Measurements from ENCODE around the gene TRAPPC1. TPM values are rescaled to one million over a fixed set of nuclear protein-coding genes. Genes with fewer than 3 reads are reported as not detected.

Gene TRAPPC1
- polyA plus RNA-seq, 1 donor: 101 TPM

DNA sequence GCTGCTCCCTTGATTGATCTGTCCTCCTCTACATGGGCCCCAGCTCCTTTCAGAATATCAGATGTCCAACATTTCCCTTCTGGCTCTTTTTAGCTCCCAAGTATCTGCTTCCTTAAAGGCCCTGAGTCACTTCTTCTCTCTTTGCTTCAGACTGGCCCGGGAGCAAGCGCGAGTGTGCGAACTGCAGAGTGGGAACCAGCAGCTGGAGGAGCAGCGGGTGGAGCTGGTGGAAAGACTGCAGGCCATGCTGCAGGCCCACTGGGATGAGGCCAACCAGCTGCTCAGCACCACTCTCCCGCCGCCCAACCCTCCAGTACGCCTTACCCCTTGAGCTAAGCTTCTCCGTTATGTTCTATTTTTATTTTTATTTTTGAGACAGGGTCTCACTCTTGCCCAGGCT is 12.6 kb upstream of the TRAPPC1 start:
- no peak for DNase-seq
- Histone ChIP-seq H3K27me3 (ENCODE audit: control insufficient read depth, insufficient read depth, low read length) (no peaks in the 10 kb centered on the region), H3K27ac (ENCODE audit: low read length) (no peak overlapping the region), H3K4me1 (ENCODE audit: control insufficient read depth, insufficient read depth, low read length) (no peaks in the 10 kb centered on the region), H3K9me3 (ENCODE audit: control insufficient read depth, low read depth, low read length) (no peaks in the 10 kb centered on the region), H3K4me3 (ENCODE audit: low read length) (no peak overlapping the region), H3K36me3 (ENCODE audit: control insufficient read depth, insufficient read depth, low read length) (peaks cover 80% of the 10 kb centered on the region)
- no CpG with 5 or more reads among the region's 9 CpGs for WGBS (ENCODE audit: insufficient coverage, low lambda C conversion rate)

DNA sequence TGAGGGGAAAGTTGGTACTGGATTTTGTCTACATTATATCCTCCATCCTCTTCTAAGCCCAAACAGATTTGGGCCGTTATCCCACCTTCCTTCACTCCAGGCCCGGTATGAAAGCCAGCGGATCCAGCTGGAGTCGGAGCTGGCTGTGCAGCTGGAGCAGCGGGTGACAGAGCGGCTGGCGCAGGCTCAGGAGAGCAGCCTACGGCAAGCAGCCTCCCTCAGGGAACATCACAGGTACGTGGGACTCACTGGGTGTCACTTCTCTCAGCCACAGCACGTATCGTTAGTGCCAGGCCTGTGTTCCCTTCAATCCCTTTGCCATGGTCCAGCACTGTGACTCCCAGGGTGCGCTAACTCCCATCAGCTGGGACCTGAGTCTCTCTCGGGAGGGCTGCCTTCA is 11.5 kb upstream of the TRAPPC1 start:
- no peaks in the 10 kb centered on the region for H3K27me3 ChIP-seq (ENCODE audit: control insufficient read depth, insufficient read depth, low read length)
- DNase-seq: no peak
- no peaks in the 10 kb centered on the region for H3K9me3 ChIP-seq (ENCODE audit: control insufficient read depth, low read depth, low read length)
- WGBS (ENCODE audit: insufficient coverage, low lambda C conversion rate): no CpG with 5 or more reads among the region's 13 CpGs
- H3K4me3 ChIP-seq (ENCODE audit: low read length): no peak overlapping the region
- H3K4me1 ChIP-seq (ENCODE audit: control insufficient read depth, insufficient read depth, low read length): no peaks in the 10 kb centered on the region
- H3K36me3 ChIP-seq (ENCODE audit: control insufficient read depth, insufficient read depth, low read length): peaks cover 74% of the 10 kb centered on the region
- H3K27ac ChIP-seq (ENCODE audit: low read length): no peak overlapping the region

- WGBS (ENCODE audit: insufficient coverage, low lambda C conversion rate): no CpG with 5 or more reads among the region's 6 CpGs
- Histone ChIP-seq H3K9me3 (ENCODE audit: control insufficient read depth, low read depth, low read length) (no peaks in the 10 kb centered on the region), H3K36me3 (ENCODE audit: control insufficient read depth, insufficient read depth, low read length) (peaks cover 65% of the 10 kb centered on the region), H3K4me1 (ENCODE audit: control insufficient read depth, insufficient read depth, low read length) (no peaks in the 10 kb centered on the region), H3K27ac (ENCODE audit: low read length) (no peak overlapping the region), H3K27me3 (ENCODE audit: control insufficient read depth, insufficient read depth, low read length) (no peaks in the 10 kb centered on the region), H3K4me3 (ENCODE audit: low read length) (no peak overlapping the region)
- DNase-seq: no peak
Measured at GRCh38 chr17:7940743-7941142, 9.0 kb upstream of the TRAPPC1 start.

- Histone ChIP-seq H3K36me3 (ENCODE audit: control insufficient read depth, insufficient read depth, low read length) (peaks cover 59% of the 10 kb centered on the region), H3K4me3 (ENCODE audit: low read length) (no peak overlapping the region), H3K27ac (ENCODE audit: low read length) (no peak overlapping the region), H3K27me3 (ENCODE audit: control insufficient read depth, insufficient read depth, low read length) (no peaks in the 10 kb centered on the region), H3K9me3 (ENCODE audit: control insufficient read depth, low read depth, low read length) (no peaks in the 10 kb centered on the region), H3K4me1 (ENCODE audit: control insufficient read depth, insufficient read depth, low read length) (no peaks in the 10 kb centered on the region)
- DNase-seq: no peak
- no CpG with 5 or more reads among the region's 4 CpGs for WGBS (ENCODE audit: insufficient coverage, low lambda C conversion rate)
Measured at GRCh38 chr17:7940034-7940433, 8.3 kb upstream of the TRAPPC1 start.

DNA sequence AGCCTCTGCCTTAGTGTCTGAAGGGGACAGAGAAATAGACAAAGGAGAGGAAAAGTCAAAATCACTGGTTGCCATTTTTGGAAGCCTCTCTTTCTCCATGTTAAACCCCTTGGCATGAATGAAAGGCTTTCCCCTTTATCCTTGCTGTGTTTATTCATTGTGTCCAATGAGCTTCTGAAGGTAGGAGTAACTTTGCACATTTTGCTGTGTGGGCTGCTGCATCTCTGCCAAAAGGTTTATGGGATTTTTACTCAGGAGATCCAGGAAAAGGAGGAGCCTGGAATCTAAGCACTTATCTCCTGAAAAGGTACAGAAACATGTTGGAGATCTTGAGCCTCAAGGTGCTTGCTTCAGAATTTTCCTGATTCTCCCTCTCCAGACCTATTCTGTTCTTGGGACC is 4.1 kb upstream of the TRAPPC1 start:
- no peaks in the 10 kb centered on the region for H3K9me3 ChIP-seq (ENCODE audit: control insufficient read depth, low read depth, low read length)
- DNase-seq: no peak
- H3K4me3 ChIP-seq (ENCODE audit: low read length): no peak overlapping the region
- H3K4me1 ChIP-seq (ENCODE audit: control insufficient read depth, insufficient read depth, low read length): peaks cover 14% of the 10 kb centered on the region
- H3K27me3 ChIP-seq (ENCODE audit: control insufficient read depth, insufficient read depth, low read length): no peaks in the 10 kb centered on the region
- H3K36me3 ChIP-seq (ENCODE audit: control insufficient read depth, insufficient read depth, low read length): peaks cover 38% of the 10 kb centered on the region
- no peak overlapping the region for H3K27ac ChIP-seq (ENCODE audit: low read length)

DNA sequence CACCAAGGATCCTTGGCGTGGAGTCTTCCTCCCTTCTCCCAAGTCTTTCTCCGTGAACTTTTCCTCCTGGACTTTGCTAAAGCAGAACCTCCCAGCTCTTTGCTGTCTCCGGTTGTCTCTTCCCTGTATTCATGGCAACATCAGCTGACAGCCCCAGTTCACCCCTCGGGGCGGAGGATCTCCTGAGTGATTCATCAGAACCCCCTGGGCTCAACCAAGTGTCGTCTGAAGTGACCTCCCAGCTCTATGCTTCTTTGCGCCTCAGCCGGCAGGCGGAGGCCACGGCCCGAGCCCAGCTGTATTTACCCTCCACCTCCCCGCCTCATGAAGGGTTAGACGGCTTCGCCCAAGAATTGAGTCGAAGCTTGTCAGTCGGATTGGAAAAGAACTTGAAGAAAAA is 1.2 kb upstream of the TRAPPC1 start:
- H3K9me3 ChIP-seq (ENCODE audit: control insufficient read depth, low read depth, low read length): peaks cover 3% of the 10 kb centered on the region
- H3K4me3 ChIP-seq (ENCODE audit: low read length): peak overlapping the region; percentile 83
- 0% methylated on average over 1 of the region's 16 CpGs for WGBS (ENCODE audit: insufficient coverage, low lambda C conversion rate)
- H3K36me3 ChIP-seq (ENCODE audit: control insufficient read depth, insufficient read depth, low read length): peaks cover 18% of the 10 kb centered on the region
- H3K4me1 ChIP-seq (ENCODE audit: control insufficient read depth, insufficient read depth, low read length): peaks cover 16% of the 10 kb centered on the region
- H3K27me3 ChIP-seq (ENCODE audit: control insufficient read depth, insufficient read depth, low read length): peaks cover 7% of the 10 kb centered on the region
- peak overlapping the region; percentile 50 for H3K27ac ChIP-seq (ENCODE audit: low read length)
- peak; percentile 48 to 68 for DNase-seq

DNA sequence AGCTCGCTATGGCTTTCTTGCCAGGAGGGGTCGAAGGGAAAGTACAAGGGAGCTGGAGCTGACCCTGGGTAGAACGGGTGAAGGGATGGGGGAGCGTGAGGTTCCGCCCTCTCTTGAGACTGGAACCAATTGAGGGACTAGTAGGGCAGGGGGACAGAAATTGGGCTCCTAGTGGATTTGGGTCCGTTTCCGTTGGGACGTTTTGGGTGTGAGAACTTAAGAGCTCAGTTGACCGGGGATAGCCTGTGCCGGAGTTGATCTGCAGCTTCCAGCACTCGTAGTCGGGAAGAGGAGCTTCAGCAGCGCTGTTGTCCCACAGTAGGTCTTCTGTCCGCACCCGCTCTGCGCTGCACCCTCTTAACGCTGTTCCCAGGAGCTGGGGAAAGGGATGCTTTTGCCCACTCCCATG is 741 bp upstream of the TRAPPC1 start:
- no peak for DNase-seq
- peaks cover 16% of the 10 kb centered on the region for H3K36me3 ChIP-seq (ENCODE audit: control insufficient read depth, insufficient read depth, low read length)
- WGBS (ENCODE audit: insufficient coverage, low lambda C conversion rate): no CpG with 5 or more reads among the region's 17 CpGs
- peaks cover 3% of the 10 kb centered on the region for H3K9me3 ChIP-seq (ENCODE audit: control insufficient read depth, low read depth, low read length)
- H3K4me3 ChIP-seq (ENCODE audit: low read length): peak overlapping the region; percentile 83
- H3K4me1 ChIP-seq (ENCODE audit: control insufficient read depth, insufficient read depth, low read length): peaks cover 16% of the 10 kb centered on the region
- H3K27ac ChIP-seq (ENCODE audit: low read length): peak overlapping the region; percentile 50
- peaks cover 7% of the 10 kb centered on the region for H3K27me3 ChIP-seq (ENCODE audit: control insufficient read depth, insufficient read depth, low read length)

- peaks cover 3% of the 10 kb centered on the region for H3K9me3 ChIP-seq (ENCODE audit: control insufficient read depth, low read depth, low read length)
- no peak overlapping the region for H3K27ac ChIP-seq (ENCODE audit: low read length)
- peaks cover 16% of the 10 kb centered on the region for H3K4me1 ChIP-seq (ENCODE audit: control insufficient read depth, insufficient read depth, low read length)
- peaks cover 9% of the 10 kb centered on the region for H3K36me3 ChIP-seq (ENCODE audit: control insufficient read depth, insufficient read depth, low read length)
- WGBS (ENCODE audit: insufficient coverage, low lambda C conversion rate): 70% methylated on average over 2 of the region's 20 CpGs
- no peak for DNase-seq
- peak overlapping the region; percentile 83 for H3K4me3 ChIP-seq (ENCODE audit: low read length)
- H3K27me3 ChIP-seq (ENCODE audit: control insufficient read depth, insufficient read depth, low read length): peaks cover 7% of the 10 kb centered on the region
Measured at GRCh38 chr17:7930841-7931631, 710 bp downstream of the TRAPPC1 start.

DNA sequence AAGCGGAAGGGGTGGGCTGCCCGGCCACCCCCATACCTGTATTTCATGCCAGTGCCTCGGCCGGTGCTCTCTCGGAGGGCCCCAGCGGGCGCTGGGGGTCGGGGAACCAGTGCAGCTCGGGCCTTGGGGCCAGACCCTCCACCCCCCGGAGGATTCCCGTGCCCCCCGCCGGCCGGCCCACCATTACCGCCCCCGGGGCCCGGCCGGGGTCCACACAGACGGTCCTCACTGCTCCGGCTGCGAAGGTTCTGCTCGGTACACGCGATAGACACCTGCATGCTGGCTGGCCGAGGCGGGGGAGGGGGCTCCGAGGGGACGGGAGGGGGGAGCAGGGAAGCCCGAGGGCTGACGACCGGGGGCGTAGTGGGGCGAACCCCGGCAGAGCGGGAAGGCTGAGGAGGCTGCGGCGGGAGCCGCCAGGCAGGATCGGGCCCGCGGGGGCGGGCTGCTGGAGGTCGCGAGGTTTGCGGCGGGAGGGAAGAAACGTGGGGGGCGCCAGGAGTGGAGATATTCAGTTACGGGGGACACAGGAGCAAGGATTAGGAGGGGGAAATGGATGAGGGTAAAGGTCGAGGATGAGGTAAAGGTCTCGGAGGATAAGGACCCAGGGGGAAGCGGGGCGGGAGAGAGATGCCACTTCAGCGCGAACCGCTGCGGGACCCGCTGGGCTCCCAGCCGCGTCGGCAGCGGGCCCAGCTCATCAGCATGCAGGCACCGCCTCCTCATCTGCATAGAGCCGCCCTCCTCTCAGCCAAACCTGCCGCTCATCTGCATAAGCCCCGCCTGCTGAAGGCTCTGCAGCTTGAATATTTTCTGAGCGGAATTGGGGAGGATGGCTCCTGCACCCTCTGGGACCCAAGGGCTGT is 2.4 kb downstream of the TRAPPC1 start, which contains the start of gene KCNAB3:
Gene KCNAB3, minus strand, starts transcription at position 699 of the 866 bp plus-strand sequence. Its CDS starts 421 bp downstream, at position 278.
- Histone ChIP-seq H3K27ac (ENCODE audit: low read length) (no peak within 1 kb of the TSS), H3K4me3 (ENCODE audit: low read length) (peak within 1 kb of the TSS; percentile 34), H3K4me1 (ENCODE audit: control insufficient read depth, insufficient read depth, low read length) (peaks cover 16% of the 10 kb centered on the region), H3K27me3 (ENCODE audit: control insufficient read depth, insufficient read depth, low read length) (peaks cover 7% of the 10 kb centered on the region), H3K36me3 (ENCODE audit: control insufficient read depth, insufficient read depth, low read length) (peaks cover 2% of the 10 kb centered on the region), H3K9me3 (ENCODE audit: control insufficient read depth, low read depth, low read length) (peaks cover 3% of the 10 kb centered on the region)
- WGBS (ENCODE audit: insufficient coverage, low lambda C conversion rate): no CpG with 5 or more reads among the region's 67 CpGs
- peak; percentile 43 to 49 for DNase-seq

- Histone ChIP-seq H3K27ac (ENCODE audit: low read length) (no peak overlapping the region), H3K9me3 (ENCODE audit: control insufficient read depth, low read depth, low read length) (peaks cover 3% of the 10 kb centered on the region), H3K27me3 (ENCODE audit: control insufficient read depth, insufficient read depth, low read length) (peaks cover 7% of the 10 kb centered on the region), H3K4me1 (ENCODE audit: control insufficient read depth, insufficient read depth, low read length) (peaks cover 10% of the 10 kb centered on the region), H3K4me3 (ENCODE audit: low read length) (no peak overlapping the region), H3K36me3 (ENCODE audit: control insufficient read depth, insufficient read depth, low read length) (no peaks in the 10 kb centered on the region)
- no CpG with 5 or more reads among the region's 3 CpGs for WGBS (ENCODE audit: insufficient coverage, low lambda C conversion rate)
- no peak for DNase-seq
Measured at GRCh38 chr17:7927596-7927995, 4.2 kb downstream of the TRAPPC1 start.

Measured in large intestine (tissue), 3 donors.